ENCODE data around the gene MEGF10. TPM values are rescaled to one million over a fixed set of nuclear protein-coding genes. Genes with fewer than 3 reads are reported as not detected.

MEGF10 gene
- total RNA-seq, 2 experiments from 2014 or later = not detected

DNA sequence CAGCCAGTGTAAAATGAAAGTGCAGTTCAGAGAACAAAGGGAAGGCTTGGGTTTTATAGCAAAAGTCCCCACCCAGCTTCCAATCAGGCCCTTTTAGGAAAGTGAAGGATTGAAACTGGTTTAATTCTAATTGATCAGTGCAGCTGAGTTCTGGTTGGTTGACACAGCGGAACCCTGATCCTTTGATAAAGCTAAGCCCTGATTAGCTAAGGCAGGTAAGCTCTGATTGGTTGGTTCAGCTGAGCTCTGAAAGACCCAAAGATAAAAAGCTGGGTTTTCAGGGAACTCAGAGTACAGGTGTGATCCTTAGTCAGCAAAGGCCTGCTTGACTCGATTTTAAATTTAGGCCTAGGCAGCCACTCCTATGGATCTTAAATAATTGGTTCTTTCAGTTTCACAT lies 156.0 kb downstream of the MEGF10 start:
- Mint-ChIP-seq H3K27ac (no peak overlapping the region), H3K27me3 (peaks cover 2% of the 10 kb centered on the region), H3K36me3 (no peaks in the 10 kb centered on the region), H3K9me3 (no peaks in the 10 kb centered on the region), H3K4me1 (ENCODE audit: low read depth) (no peaks in the 10 kb centered on the region), H3K4me3 (no peak overlapping the region)
- CTCF ChIA-PET = interaction anchor here (0.9 kb wide), 1 partner anchor 7 kb away, joined by 3 read pairs; no protein-coding TSS in a partner anchor
- no peak for DNase-seq
- intact Hi-C loops (cut with micrococcal nuclease) = no loop called here
- POLR2A ChIA-PET = no interaction called here

DNA sequence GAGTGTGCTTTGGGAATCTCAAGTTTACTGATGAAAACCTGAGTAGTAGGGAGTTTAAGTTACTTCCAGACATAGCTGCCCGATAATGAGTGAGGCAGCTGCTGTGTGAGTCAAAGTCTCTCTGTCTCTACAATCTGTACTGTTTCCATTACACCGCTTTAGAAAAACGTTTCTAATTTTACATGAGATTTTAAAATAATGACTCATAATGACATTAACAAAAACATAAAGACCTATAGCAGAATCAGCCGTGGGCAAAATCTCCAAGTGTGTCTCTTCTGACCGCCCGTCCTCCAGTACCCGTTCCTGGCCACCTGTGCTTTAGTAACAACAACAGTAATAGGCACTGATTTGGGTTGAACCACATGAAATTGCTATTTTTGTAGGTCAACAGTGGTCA lies 157.2 kb downstream of the MEGF10 start:
- Mint-ChIP-seq H3K27ac (no peak overlapping the region), H3K36me3 (no peaks in the 10 kb centered on the region), H3K27me3 (peaks cover 2% of the 10 kb centered on the region), H3K4me1 (ENCODE audit: low read depth) (no peaks in the 10 kb centered on the region), H3K4me3 (no peak overlapping the region), H3K9me3 (no peaks in the 10 kb centered on the region)
- DNase-seq = no peak
- intact Hi-C loops (cut with micrococcal nuclease) = no loop called here
- POLR2A ChIA-PET = no interaction called here
- CTCF ChIA-PET = no interaction called here

DNA sequence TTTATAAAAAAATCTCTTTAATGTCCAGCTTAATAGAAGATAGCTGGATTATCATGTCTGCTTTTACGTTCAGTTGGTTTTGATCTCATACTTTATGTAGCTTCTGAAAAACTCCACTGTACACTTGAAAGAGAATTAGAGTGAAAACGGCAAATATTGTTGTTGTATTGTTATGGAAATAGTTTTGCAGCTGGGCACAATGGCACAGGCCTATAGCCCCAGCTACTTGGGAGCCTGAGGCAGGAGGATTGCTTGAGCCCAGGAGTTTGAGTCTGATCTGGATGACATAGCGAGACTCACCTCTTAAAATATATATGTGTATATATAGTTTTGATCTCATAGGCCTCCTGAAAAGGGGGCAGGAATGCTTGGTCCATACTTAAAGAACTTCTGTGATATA lies 159.4 kb downstream of the MEGF10 start:
- Mint-ChIP-seq H3K9me3 (no peaks in the 10 kb centered on the region), H3K36me3 (no peaks in the 10 kb centered on the region), H3K4me3 (no peak overlapping the region), H3K4me1 (ENCODE audit: low read depth) (no peaks in the 10 kb centered on the region), H3K27ac (no peak overlapping the region), H3K27me3 (peaks cover 8% of the 10 kb centered on the region)
- DNase-seq = no peak
- CTCF ChIA-PET = no interaction called here
- intact Hi-C loops (cut with micrococcal nuclease) = no loop called here
- POLR2A ChIA-PET = no interaction called here

DNA sequence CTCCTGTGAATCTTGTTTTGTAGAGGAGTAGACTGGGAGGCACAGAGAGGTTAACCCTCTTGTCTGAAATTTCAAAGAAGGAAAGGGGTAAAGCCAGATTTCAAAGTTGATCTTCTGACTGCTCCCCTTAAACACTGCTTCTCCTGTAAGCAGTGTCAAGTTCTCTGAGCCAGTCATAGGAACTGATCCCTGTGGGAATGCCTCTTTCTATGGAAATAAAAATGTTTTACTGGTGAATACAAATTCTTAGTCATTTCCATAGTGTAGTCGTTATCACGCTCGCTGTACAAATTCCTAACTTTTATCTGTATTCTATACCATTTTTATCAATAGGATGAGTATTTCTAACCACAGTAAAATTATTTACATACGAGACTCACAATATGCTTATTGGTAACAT lies 160.5 kb downstream of the MEGF10 start:
- intact Hi-C loops (cut with micrococcal nuclease) = no loop called here
- H3K36me3 Mint-ChIP-seq = no peaks in the 10 kb centered on the region
- no peak overlapping the region for H3K4me3 Mint-ChIP-seq
- H3K9me3 Mint-ChIP-seq = no peaks in the 10 kb centered on the region
- H3K27ac Mint-ChIP-seq = no peak overlapping the region
- ChIA-PET CTCF (no interaction called here), POLR2A (no interaction called here)
- peaks cover 8% of the 10 kb centered on the region for H3K27me3 Mint-ChIP-seq
- no peak for DNase-seq
- H3K4me1 Mint-ChIP-seq (ENCODE audit: low read depth) = no peaks in the 10 kb centered on the region

DNA sequence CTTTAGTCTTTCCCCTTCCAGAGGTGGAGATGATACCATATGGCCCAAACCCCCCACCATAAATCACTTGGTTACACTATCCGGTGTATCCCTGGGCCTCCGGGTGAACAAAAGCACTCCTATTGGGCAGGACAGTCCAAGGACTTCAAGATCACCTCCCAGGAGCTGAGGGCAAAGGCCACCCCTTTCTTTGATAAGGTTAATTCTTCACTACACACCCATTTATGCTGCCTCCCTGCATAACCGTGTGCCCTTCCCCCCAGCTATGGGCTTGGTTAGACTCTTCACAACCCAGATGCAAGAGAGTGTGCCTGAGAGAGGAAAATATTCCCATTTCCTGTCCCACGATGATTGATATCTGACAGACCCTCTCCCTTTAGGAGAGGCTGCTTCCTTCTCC lies 162.0 kb downstream of the MEGF10 start:
- ChIA-PET CTCF (no interaction called here), POLR2A (no interaction called here)
- H3K4me1 Mint-ChIP-seq (ENCODE audit: low read depth) = no peaks in the 10 kb centered on the region
- H3K36me3 Mint-ChIP-seq = no peaks in the 10 kb centered on the region
- H3K27ac Mint-ChIP-seq = no peak overlapping the region
- peaks cover 8% of the 10 kb centered on the region for H3K27me3 Mint-ChIP-seq
- H3K9me3 Mint-ChIP-seq = no peaks in the 10 kb centered on the region
- intact Hi-C loops (cut with micrococcal nuclease) = no loop called here
- no peak for DNase-seq
- H3K4me3 Mint-ChIP-seq = no peak overlapping the region

DNA sequence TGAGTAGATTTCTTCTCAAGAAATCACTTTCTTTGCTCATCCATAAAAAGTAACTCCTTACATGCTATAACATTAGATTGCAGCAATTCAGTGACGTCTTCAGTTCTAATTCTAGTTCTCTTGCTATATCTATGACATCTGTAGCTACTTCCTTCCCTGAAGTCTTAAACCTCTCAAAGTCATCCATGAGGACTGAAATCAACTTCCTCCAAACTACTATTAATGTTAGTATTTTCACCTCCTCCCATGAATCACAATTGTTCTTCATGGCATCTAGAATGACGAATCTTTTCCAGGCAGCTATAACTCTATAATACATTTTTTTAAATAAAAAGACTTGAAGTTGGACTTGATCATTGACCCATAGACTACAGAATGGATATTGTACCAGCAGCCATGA lies 180.6 kb downstream of the MEGF10 start:
- Mint-ChIP-seq H3K4me1 (ENCODE audit: low read depth) (no peaks in the 10 kb centered on the region), H3K36me3 (no peaks in the 10 kb centered on the region), H3K4me3 (no peak overlapping the region), H3K9me3 (no peaks in the 10 kb centered on the region), H3K27me3 (peaks cover 14% of the 10 kb centered on the region), H3K27ac (no peak overlapping the region)
- ChIA-PET POLR2A (no interaction called here), CTCF (no interaction called here)
- no peak for DNase-seq
- intact Hi-C loops (cut with micrococcal nuclease) = no loop called here

DNA sequence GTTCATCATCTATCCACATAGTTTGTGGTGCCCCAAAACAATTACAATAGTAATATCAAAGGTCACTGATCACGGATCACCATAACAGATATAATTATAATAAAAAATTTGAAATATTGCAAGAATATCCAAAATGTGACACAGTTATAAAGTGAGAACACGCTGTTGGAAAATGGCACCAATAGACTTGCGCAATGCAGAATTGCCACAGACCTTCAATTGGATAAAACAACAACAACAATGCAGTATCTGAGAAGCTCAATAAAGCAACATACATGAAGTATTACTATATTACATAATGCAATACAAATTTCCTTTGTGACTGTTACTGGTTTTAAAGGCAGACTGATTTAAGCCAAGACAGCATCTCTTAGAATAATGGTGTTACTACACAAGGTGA lies 182.1 kb downstream of the MEGF10 start:
- no peaks in the 10 kb centered on the region for H3K9me3 Mint-ChIP-seq
- POLR2A ChIA-PET = no interaction called here
- peaks cover 15% of the 10 kb centered on the region for H3K27me3 Mint-ChIP-seq
- DNase-seq = no peak
- no peak overlapping the region for H3K4me3 Mint-ChIP-seq
- H3K27ac Mint-ChIP-seq = no peak overlapping the region
- H3K36me3 Mint-ChIP-seq = no peaks in the 10 kb centered on the region
- CTCF ChIA-PET = interaction anchor here (2.6 kb wide), 1 partner anchor 19 kb away, joined by 10 read pairs; no protein-coding TSS in a partner anchor
- no peaks in the 10 kb centered on the region for H3K4me1 Mint-ChIP-seq (ENCODE audit: low read depth)
- intact Hi-C loops (cut with micrococcal nuclease) = no loop called here

DNA sequence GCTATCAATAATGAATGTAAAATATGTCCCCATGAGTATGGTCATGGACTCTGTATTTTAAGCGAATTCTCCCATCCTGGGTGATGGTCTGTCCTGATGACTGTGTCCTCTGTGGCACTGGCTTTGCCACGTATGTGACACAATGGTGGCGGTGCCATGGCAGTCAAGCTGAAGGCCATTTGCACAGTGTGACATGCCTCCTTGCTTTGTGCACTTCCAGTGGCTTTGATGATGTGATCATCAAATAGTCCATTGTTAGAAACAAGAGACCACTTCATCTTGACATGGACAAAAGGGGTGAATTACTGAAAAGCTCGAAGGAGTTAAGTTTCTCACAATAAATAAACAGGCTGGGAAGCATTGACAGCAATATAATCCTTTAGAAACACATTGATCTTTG lies 195.9 kb downstream of the MEGF10 start:
- CTCF ChIA-PET = no interaction called here
- Mint-ChIP-seq H3K27ac (no peak overlapping the region), H3K27me3 (peaks cover 7% of the 10 kb centered on the region), H3K9me3 (no peaks in the 10 kb centered on the region), H3K4me1 (ENCODE audit: low read depth) (no peaks in the 10 kb centered on the region), H3K4me3 (no peak overlapping the region), H3K36me3 (no peaks in the 10 kb centered on the region)
- intact Hi-C loops (cut with micrococcal nuclease) = no loop called here
- no peak for DNase-seq
- POLR2A ChIA-PET = no interaction called here

DNA sequence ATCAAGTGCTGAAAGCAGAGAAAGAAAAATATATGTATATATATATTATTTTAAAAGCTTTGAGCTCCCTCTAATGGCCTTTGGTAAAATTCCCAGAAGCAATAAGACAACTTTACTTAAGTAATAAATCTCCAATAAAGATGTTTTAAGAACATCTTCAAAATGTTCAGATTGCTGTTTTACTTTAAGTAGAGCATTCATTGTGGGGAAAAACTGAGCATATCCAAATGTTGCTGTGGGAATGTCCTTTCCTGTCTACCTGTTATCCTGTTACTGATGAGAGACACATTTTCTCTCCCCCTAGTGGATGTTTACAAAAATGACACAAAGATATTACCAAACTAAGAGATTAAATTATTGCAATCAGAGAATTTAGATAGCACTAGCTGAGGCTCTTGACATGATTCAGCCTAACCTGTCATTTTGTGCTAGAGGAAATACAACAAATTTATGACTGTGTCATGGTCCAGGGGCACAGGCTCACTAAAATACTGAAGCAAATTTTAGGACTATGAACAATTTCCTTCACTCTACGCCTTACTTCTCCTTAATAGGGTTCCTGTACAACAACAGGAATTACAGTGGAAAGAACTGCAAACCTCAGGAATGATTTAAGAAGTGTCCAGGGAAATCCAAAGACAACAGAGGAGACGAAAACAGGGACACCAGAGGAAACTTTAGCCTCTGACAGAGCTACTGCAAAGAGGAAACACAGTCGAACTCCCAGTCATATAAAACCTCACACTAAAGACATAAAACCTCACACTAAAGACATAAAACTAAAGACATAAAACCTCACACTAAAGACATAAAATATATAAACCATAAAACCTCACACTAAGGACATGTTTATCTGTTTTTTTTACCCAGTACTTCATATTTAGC lies 202.5 kb downstream of the MEGF10 start:
- ChIA-PET CTCF (interaction anchor here (0.6 to 3.1 kb wide), 26 partner anchors 10 to 953 kb away, joined by 3 to 14 read pairs (median 3); partner anchors contain the start of genes C5orf63, MEGF10 and PHAX), POLR2A (no interaction called here)
- H3K36me3 Mint-ChIP-seq = no peaks in the 10 kb centered on the region
- H3K27me3 Mint-ChIP-seq = peaks cover 5% of the 10 kb centered on the region
- H3K4me3 Mint-ChIP-seq = no peak overlapping the region
- no peak overlapping the region for H3K27ac Mint-ChIP-seq
- H3K4me1 Mint-ChIP-seq (ENCODE audit: low read depth) = no peaks in the 10 kb centered on the region
- no peaks in the 10 kb centered on the region for H3K9me3 Mint-ChIP-seq
- DNase-seq = no peak
- intact Hi-C loops (cut with micrococcal nuclease) = loop anchor here (1.0 kb wide), 2 partner anchors 203 to 837 kb away; partner anchors contain the start of gene MEGF10

DNA sequence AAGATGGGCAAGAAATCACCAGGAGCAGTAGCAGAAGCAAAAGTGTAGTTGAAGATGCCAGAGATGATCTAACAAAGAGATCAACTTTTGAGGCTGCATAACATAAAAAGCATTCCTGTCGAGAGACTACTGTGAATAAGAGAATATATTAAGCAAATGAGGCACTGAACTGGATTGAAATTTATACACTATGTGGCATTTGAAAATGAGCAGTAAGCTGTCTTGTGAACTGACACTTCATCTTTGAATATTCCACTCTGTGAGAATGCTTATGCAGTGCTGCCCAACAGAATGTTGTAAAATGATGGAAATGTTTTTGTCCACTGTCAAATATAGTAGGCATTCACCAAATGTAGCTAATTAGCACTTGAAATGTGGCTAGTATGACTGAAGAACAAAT lies 208.0 kb downstream of the MEGF10 start:
- no peak overlapping the region for H3K27ac Mint-ChIP-seq
- POLR2A ChIA-PET = no interaction called here
- intact Hi-C loops (cut with micrococcal nuclease) = loop anchor here (5.0 kb wide), 1 partner anchor 204 kb away; the partner anchor contains the start of gene CCDC192
- H3K4me3 Mint-ChIP-seq = no peak overlapping the region
- H3K36me3 Mint-ChIP-seq = no peaks in the 10 kb centered on the region
- CTCF ChIA-PET = no interaction called here
- no peaks in the 10 kb centered on the region for H3K27me3 Mint-ChIP-seq
- no peaks in the 10 kb centered on the region for H3K9me3 Mint-ChIP-seq
- no peak for DNase-seq
- no peaks in the 10 kb centered on the region for H3K4me1 Mint-ChIP-seq (ENCODE audit: low read depth)

DNA sequence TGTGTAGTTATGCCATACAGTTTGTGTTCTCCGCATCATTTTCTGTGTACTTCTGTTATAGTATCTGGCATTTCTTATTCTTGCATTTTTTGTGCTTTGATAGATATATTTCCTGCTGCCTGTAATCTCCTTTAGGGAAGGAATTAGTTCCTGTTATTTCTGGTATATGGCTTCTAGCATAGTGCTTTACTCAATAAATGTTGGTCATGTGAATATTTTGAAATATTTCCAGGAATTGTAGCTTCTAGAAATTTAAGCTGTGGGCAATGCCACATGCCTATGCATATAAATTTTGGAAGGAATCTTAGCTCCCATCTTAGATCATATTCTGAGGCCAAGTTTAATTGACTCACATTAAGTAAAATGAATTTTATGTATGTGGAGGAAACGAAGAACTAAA lies 215.3 kb downstream of the MEGF10 start:
- H3K27ac Mint-ChIP-seq = no peak overlapping the region
- no peaks in the 10 kb centered on the region for H3K4me1 Mint-ChIP-seq (ENCODE audit: low read depth)
- H3K4me3 Mint-ChIP-seq = no peak overlapping the region
- ChIA-PET POLR2A (no interaction called here), CTCF (no interaction called here)
- intact Hi-C loops (cut with micrococcal nuclease) = no loop called here
- H3K27me3 Mint-ChIP-seq = peaks cover 7% of the 10 kb centered on the region
- DNase-seq = no peak
- no peaks in the 10 kb centered on the region for H3K36me3 Mint-ChIP-seq
- H3K9me3 Mint-ChIP-seq = no peaks in the 10 kb centered on the region

DNA sequence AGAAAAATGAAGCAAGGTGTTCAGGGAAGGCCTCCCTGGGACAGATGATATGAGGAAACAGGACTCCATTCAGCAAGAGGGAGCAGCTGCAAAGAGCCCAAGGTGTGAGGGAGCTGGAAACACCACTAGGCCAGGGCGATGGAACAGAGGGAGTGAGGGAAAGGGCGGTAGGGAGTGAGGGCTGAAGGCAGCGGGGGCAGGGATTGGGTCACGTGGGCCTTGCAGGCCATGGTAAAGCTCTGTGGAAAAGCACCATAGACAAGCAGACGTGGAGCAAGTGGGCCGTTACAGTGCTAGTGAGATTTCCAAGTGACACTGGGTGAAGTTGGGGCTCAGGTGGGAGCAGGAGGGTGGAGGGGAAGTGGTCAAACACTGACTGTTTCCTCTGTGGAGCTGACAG lies 216.0 kb downstream of the MEGF10 start:
- Mint-ChIP-seq H3K36me3 (no peaks in the 10 kb centered on the region), H3K27me3 (peaks cover 12% of the 10 kb centered on the region), H3K4me3 (no peak overlapping the region), H3K4me1 (ENCODE audit: low read depth) (no peaks in the 10 kb centered on the region), H3K27ac (no peak overlapping the region), H3K9me3 (no peaks in the 10 kb centered on the region)
- ChIA-PET POLR2A (no interaction called here), CTCF (interaction anchor here (3.0 kb wide), 1 partner anchor 13 kb away, joined by 14 read pairs; no protein-coding TSS in a partner anchor)
- no peak for DNase-seq
- intact Hi-C loops (cut with micrococcal nuclease) = no loop called here

Measured in activated CD4-positive, alpha-beta memory T cell treated with anti-CD3 and anti-CD28 coated beads for 36 hours (primary cell).